H1 (cell line): ENCODE measurements around the gene FAM120A. TPM values are rescaled to one million over a fixed set of nuclear protein-coding genes. Genes with fewer than 3 reads are reported as not detected.
A peak's percentile ranks its signal among the peaks of the same experiment; 100 is the strongest.

Experiments used
- CTCF ChIA-PET: fragments of 300-600 bp; sonication (Branson Sonifier 250); formaldehyde crosslinking; loops from one replicate; lab custom pipeline; 2021; ENCODE audit not compliant: partially characterized antibody; lab: Charles Lee
- POLR2A ChIA-PET: fragments of 300-600 bp; sonication (Branson Sonifier 250); formaldehyde crosslinking; loops from one replicate; lab custom pipeline; 2021; ENCODE audit warnings: inconsistent platforms; ENCODE audit not compliant: partially characterized antibody; lab: Charles Lee
- DNase-seq, 2 experiments: peaks; one replicate each; pipeline versions ENCODE4 v3.0.0 to v3.0.0-alpha.2; 2010 to 2022; ENCODE audit warnings: low spot score in 2 of 2, low read depth in 1 of 2, mixed read lengths in 1 of 2
- FAIRE-seq: peaks from 2 replicates; lab custom pipeline; 2011; peaks lifted over from hg19 to GRCh38; lab: Jason Lieb, UNC
- H2AFZ ChIP-seq: 2 replicates; pipeline ENCODE4 v1.8.1; 2012; ENCODE audit warnings: low read length, inconsistent platforms
- H2AK5ac ChIP-seq: 2 replicates; pipeline ENCODE4 v1.6.1; 2013; ENCODE audit warnings: low read depth, low read length
- H2BK120ac ChIP-seq: replicated peaks from 2 replicates; pipeline ENCODE3; 2013; ENCODE audit warnings: low read depth, low read length, inconsistent platforms
- H2BK12ac ChIP-seq: 2 replicates; pipeline ENCODE4 v1.6.1; 2013; ENCODE audit warnings: low read depth, low read length
- H2BK15ac ChIP-seq: 2 replicates; pipeline ENCODE4 v1.6.1; 2013; ENCODE audit warnings: low read length
- H2BK20ac ChIP-seq: 2 replicates; pipeline ENCODE4 v1.6.1; 2013; ENCODE audit warnings: low read length
- H2BK5ac ChIP-seq: 2 replicates; pipeline ENCODE4 v1.6.1; 2013; ENCODE audit warnings: low read depth, low read length
- H3K14ac ChIP-seq: 2 replicates; pipeline ENCODE4 v1.6.1; 2013; ENCODE audit warnings: inconsistent platforms; ENCODE audit not compliant: insufficient read length
- H3K18ac ChIP-seq: 2 replicates; pipeline ENCODE4 v1.6.1; 2013; ENCODE audit warnings: low read length; ENCODE audit errors: extremely low read depth
- H3K23ac ChIP-seq: 2 replicates; pipeline ENCODE4 v1.6.1; 2013; ENCODE audit warnings: inconsistent platforms; ENCODE audit not compliant: insufficient read length
- H3K23me2 ChIP-seq: 2 replicates; pipeline ENCODE4 v1.6.1; 2013; ENCODE audit warnings: low read depth, low read length
- H3K27ac ChIP-seq: 2 replicates; pipeline ENCODE4 v1.6.1; 2011; ENCODE audit warnings: low read depth, low read length, inconsistent platforms
- H3K27me3 ChIP-seq, 4 experiments: replicated peaks in 1 of 4; 1 replicate in 1 of 4; 2 replicates in 3 of 4; pipeline versions ENCODE4 v1.6.1 to v1.8.1; 2011 to 2013; ENCODE audit warnings: low read length in 3 of 4, mild to moderate bottlenecking in 3 of 4, inconsistent platforms in 2 of 4, mixed read lengths in 2 of 4, moderate library complexity in 1 of 4; ENCODE audit not compliant: control insufficient read depth in 3 of 4, insufficient read depth in 3 of 4; ENCODE audit errors: extremely low read depth in 1 of 4
- H3K36me3 ChIP-seq, 4 experiments: 2 replicates each; pipeline versions ENCODE4 v1.6.1 to v1.8.1; 2011 to 2013; ENCODE audit warnings: mild to moderate bottlenecking in 4 of 4, low read length in 3 of 4, moderate library complexity in 2 of 4, control low read depth in 1 of 4, inconsistent platforms in 1 of 4; ENCODE audit not compliant: insufficient read depth in 4 of 4, control insufficient read depth in 2 of 4
- H3K4ac ChIP-seq: replicated peaks from 2 replicates; pipeline ENCODE3; 2013; ENCODE audit warnings: low read length, low read depth, mixed read lengths, inconsistent platforms; ENCODE audit not compliant: insufficient read length
- H3K4me1 ChIP-seq, 4 experiments: replicated peaks in 1 of 4; 1 replicate in 1 of 4; 2 replicates in 3 of 4; pipeline versions ENCODE4 v1.6.1 to v1.8.1; 2011 to 2013; ENCODE audit warnings: low read length in 3 of 4, inconsistent platforms in 2 of 4, mixed read lengths in 1 of 4; ENCODE audit not compliant: insufficient read depth in 4 of 4, control insufficient read depth in 3 of 4
- H3K4me2 ChIP-seq, 2 experiments: 2 replicates each; pipeline versions ENCODE4 v1.6.1 to v1.8.1; 2011 to 2013; ENCODE audit warnings: low read depth in 2 of 2, low read length in 2 of 2, control low read depth in 1 of 2, inconsistent platforms in 1 of 2, mild to moderate bottlenecking in 1 of 2; ENCODE audit not compliant: insufficient read depth in 1 of 2
- H3K4me3 ChIP-seq, 4 experiments: fragments of 200-600, 300-600 bp in 1 of 4; sonication (generic), shearing (Covaris generic), sonication (Bioruptor Twin) in 1 of 4; 2 replicates each; pipeline versions ENCODE4 v1.5.1 to v1.8.1; 2011 to 2016; ENCODE audit warnings: low read length in 4 of 4, low read depth in 3 of 4, control low read depth in 2 of 4, inconsistent platforms in 2 of 4, mild to moderate bottlenecking in 2 of 4, mixed read lengths in 1 of 4, moderate library complexity in 1 of 4; ENCODE audit not compliant: insufficient read depth in 2 of 4; ENCODE audit errors: extremely low read depth in 1 of 4
- H3K56ac ChIP-seq: replicated peaks from 2 replicates; pipeline ENCODE3; 2013; ENCODE audit warnings: low read depth, mild to moderate bottlenecking, mixed read lengths, low read length, inconsistent platforms; ENCODE audit not compliant: insufficient read length
- H3K79me1 ChIP-seq: 2 replicates; pipeline ENCODE4 v1.6.1; 2013; ENCODE audit warnings: low read depth, low read length, control low read depth
- H3K79me2 ChIP-seq, 2 experiments: 2 replicates each; pipeline versions ENCODE4 v1.6.1 to v1.8.1; 2012 to 2013; ENCODE audit warnings: low read length in 2 of 2, mild to moderate bottlenecking in 2 of 2, inconsistent platforms in 1 of 2; ENCODE audit not compliant: insufficient read depth in 2 of 2, control insufficient read depth in 1 of 2
- H3K9ac ChIP-seq, 4 experiments: replicated peaks in 1 of 4; 1 replicate in 1 of 4; 2 replicates in 3 of 4; pipeline versions ENCODE4 v1.6.1 to v1.8.1; 2011 to 2013; ENCODE audit warnings: low read depth in 3 of 4, low read length in 3 of 4, control low read depth in 2 of 4, mild to moderate bottlenecking in 2 of 4, moderate library complexity in 2 of 4, inconsistent platforms in 1 of 4; ENCODE audit errors: extremely low read depth in 1 of 4
- H3K9me3 ChIP-seq, 2 experiments: 2 replicates each; pipeline versions ENCODE4 v1.6.1 to v1.8.1; 2012 to 2013; ENCODE audit warnings: mild to moderate bottlenecking in 2 of 2, moderate library complexity in 2 of 2, control low read depth in 1 of 2, inconsistent platforms in 1 of 2, low read depth in 1 of 2, low read length in 1 of 2, mixed read lengths in 1 of 2; ENCODE audit not compliant: insufficient read depth in 2 of 2
- H4K20me1 ChIP-seq, 2 experiments: replicated peaks in 1 of 2; 2 replicates each; pipeline versions ENCODE3 to v1.8.1; 2011 to 2013; ENCODE audit warnings: inconsistent platforms in 2 of 2, low read length in 2 of 2, mild to moderate bottlenecking in 1 of 2; ENCODE audit not compliant: insufficient read depth in 2 of 2, control insufficient read depth in 1 of 2
- H4K5ac ChIP-seq: 2 replicates; pipeline ENCODE4 v1.6.1; 2013; ENCODE audit warnings: low read length, low read depth, mixed read lengths, inconsistent platforms; ENCODE audit not compliant: insufficient read length
- H4K8ac ChIP-seq: 2 replicates; pipeline ENCODE4 v1.8.0; 2013; ENCODE audit warnings: mild to moderate bottlenecking, moderate library complexity, low read length, inconsistent platforms; ENCODE audit not compliant: insufficient read depth; ENCODE audit errors: extremely low read depth
- H4K91ac ChIP-seq: replicated peaks from 2 replicates; pipeline ENCODE3; 2013; ENCODE audit warnings: low read length, mixed read lengths, inconsistent platforms; ENCODE audit not compliant: insufficient read length
- HDAC6 ChIP-seq: IDR thresholded peaks from one replicate; pipeline ENCODE4 v1.7.1; 2012; ENCODE audit warnings: low read depth, mild to moderate bottlenecking, inconsistent platforms, low read length, moderate library complexity
- RAD21 ChIP-seq, 2 experiments: IDR thresholded peaks in 1 of 2; conservative IDR thresholded peaks in 1 of 2; 2 replicates each; pipeline ENCODE4 v1.6.1; 2011; ENCODE audit warnings: low read depth in 2 of 2, low read length in 2 of 2, improper control_type of control experiment in 1 of 2, inconsistent platforms in 1 of 2, mild to moderate bottlenecking in 1 of 2, moderate library complexity in 1 of 2
- SIRT6 ChIP-seq: IDR thresholded peaks from one replicate; pipeline ENCODE4 v1.7.1; 2012; ENCODE audit warnings: low read length, inconsistent platforms
- SP1 ChIP-seq: IDR thresholded peaks from 2 replicates; pipeline ENCODE4 v1.6.1; 2011; ENCODE audit warnings: low read depth, low read length
- WGBS, 2 experiments: shearing (Covaris generic) in 1 of 2; methylation state at CpG; one replicate each; pipeline versions ENCODE4 v1.1.6 to v1.1.7; 2013 to 2015; ENCODE audit warnings: low lambda C conversion rate in 2 of 2, mixed read lengths in 2 of 2, inconsistent platforms in 1 of 2, low coverage in 1 of 2, missing lambda C conversion rate in 1 of 2; ENCODE audit not compliant: insufficient replicate concordance in 2 of 2, insufficient coverage in 1 of 2, insufficient read length in 1 of 2; ENCODE audit errors: extremely low coverage in 1 of 2, missing lambda C conversion rate in 1 of 2; 5-methylcytosine and 5-hydroxymethylcytosine counted together
- polyA plus RNA-seq, 7 experiments: library from polyadenylated mRNA; depleted of rRNA in 3 of 7; stranded (reverse) in 5 of 7; unstranded in 2 of 7; fragments of >200 nt in 5 of 7; fragments of 200-250 nt in 2 of 7; gene quantifications; 1 replicate in 5 of 7; 2 replicates in 1 of 7; 4 replicates in 1 of 7; pipeline versions ENCODE4 v1.2.1 to v1.2.3, GENCODE V29; 2011 to 2013; ENCODE audit warnings: missing spikeins in 2 of 7, mixed read lengths in 2 of 7
- total RNA-seq: library from RNA; stranded (reverse); fragmentation: NEBNext Ultra II Directional; extraction: Animal tissue kit (Norgen Biotek cat#: 25700); gene quantifications from 2 replicates; pipeline ENCODE4 v1.2.1, GENCODE V29; 2021
- TF ChIP-seq, protein P1 (sequence below), 3 experiments: IDR thresholded peaks; 1 replicate in 2 of 3; 2 replicates in 1 of 3; pipeline versions ENCODE4 v1.5.1 to v1.6.1; 2011; ENCODE audit warnings: low read length in 3 of 3, mild to moderate bottlenecking in 3 of 3, inconsistent platforms in 2 of 3, low read depth in 1 of 3, moderate library complexity in 1 of 3; ENCODE audit not compliant: insufficient read depth in 1 of 3; ENCODE audit errors: control extremely low read depth in 1 of 3

The FAM120A gene
- total and polyA plus RNA-seq, 2 of the 8 experiments (the other 6 are each of a cell fraction or from before 2014, with no cell fraction given), result 24.9 to 54.7 TPM

DNA sequence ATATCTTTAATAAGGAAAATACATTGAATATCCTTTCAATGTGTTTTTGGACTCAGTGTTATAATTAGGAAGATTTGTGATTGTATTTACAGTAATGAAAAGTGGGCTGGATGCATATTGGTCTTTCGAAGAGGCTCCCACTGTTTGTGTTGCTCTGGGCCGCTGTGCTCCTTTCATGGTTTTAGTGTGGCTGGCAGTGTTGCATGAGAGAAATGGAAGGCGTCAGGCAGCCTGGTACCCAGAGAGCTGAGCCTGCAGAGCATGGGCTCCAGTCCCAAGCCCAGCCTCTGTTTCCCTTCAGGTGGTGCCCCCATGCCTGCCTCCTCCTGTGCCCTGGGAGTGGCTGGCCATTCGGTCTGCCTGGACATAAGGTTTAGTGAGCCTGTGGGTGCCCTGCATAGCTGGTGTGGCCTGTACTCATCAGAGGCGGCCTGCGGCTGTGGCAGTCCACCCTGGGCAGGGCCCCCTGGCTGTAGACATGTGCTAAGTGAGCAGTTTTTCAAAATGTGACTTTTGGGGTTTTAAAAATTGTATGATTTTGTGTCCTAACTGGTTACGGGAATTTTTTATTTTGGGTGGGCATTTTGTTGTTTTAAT, 29.3 kb downstream of the FAM120A start:
- no peaks in the 10 kb centered on the region for H3K27me3 ChIP-seq
- H2AFZ ChIP-seq, result no peak overlapping the region
- H3K79me2 ChIP-seq, result peaks cover 0 to 44% of the 10 kb centered on the region in 2 experiments; a peak in 3 of 4 replicates
- POLR2A ChIA-PET, result interaction anchor here (0.9 to 1.6 kb wide), 2 partner anchors 9 to 11 kb away, joined by 3 to 4 read pairs; no protein-coding TSS in a partner anchor
- no peak for FAIRE-seq
- peaks cover 2 to 15% (median 3%) of the 10 kb centered on the region in 4 experiments; a peak in 5 of 8 replicates for H3K36me3 ChIP-seq
- peaks cover 0 to 3% of the 10 kb centered on the region in 2 experiments for H4K20me1 ChIP-seq
- no peak overlapping the region for H4K5ac ChIP-seq
- H2BK120ac ChIP-seq, result no peak overlapping the region
- H3K4ac ChIP-seq, result peak overlapping the region; percentile 6
- no peak overlapping the region for H3K4me2 ChIP-seq
- no peak overlapping the region for H2BK20ac ChIP-seq
- H3K4me3 ChIP-seq, result no peak overlapping the region
- H3K79me1 ChIP-seq, result peaks cover 10% of the 10 kb centered on the region
- 87 to 100% methylated on average over 1 to 7 of the region's 7 CpGs for WGBS, 2 experiments
- H2AK5ac ChIP-seq, result 0 out of 2 replicates have a peak overlapping the region, but pooled peaks have one; percentile 11
- no peak overlapping the region for H3K23ac ChIP-seq
- peaks cover 3 to 10% (median 6%) of the 10 kb centered on the region in 4 experiments; a peak in 5 of 7 replicates for H3K4me1 ChIP-seq
- H3K27ac ChIP-seq, result no peak overlapping the region
- no peak for DNase-seq
- no peak overlapping the region for H3K9ac ChIP-seq
- CTCF ChIA-PET, result interaction anchor here (0.6 to 2.4 kb wide), 6 partner anchors 13 to 176 kb away, joined by 3 to 8 read pairs (median 3); no protein-coding TSS in a partner anchor
- no peaks in the 10 kb centered on the region for H3K9me3 ChIP-seq
- peak overlapping the region; percentile 36; the same call in 1 of the 2 replicates for H2BK5ac ChIP-seq
- no peaks in the 10 kb centered on the region for H3K23me2 ChIP-seq
- H2BK12ac ChIP-seq, result peak overlapping the region; percentile 6; the same call in 1 of the 2 replicates
- H3K14ac ChIP-seq, result no peak overlapping the region
- no peak overlapping the region for H3K18ac ChIP-seq
- H4K8ac ChIP-seq, result peak overlapping the region; percentile 17; the same call in 1 of the 2 replicates
- TF ChIP-seq SP1, result no peak
- peak in 1 of 2 experiments; percentile 25; a peak in 1 of 4 replicates for TF ChIP-seq RAD21 (IDR thresholded peaks at IDR 0.05 in 1 of 2, conservative IDR thresholded peaks at IDR 0.05 in 1 of 2; ENCODE audit: low read depth in 2 of 2, low read length in 2 of 2)
- no peak for TF ChIP-seq HDAC6
- TF ChIP-seq, protein P1, sequence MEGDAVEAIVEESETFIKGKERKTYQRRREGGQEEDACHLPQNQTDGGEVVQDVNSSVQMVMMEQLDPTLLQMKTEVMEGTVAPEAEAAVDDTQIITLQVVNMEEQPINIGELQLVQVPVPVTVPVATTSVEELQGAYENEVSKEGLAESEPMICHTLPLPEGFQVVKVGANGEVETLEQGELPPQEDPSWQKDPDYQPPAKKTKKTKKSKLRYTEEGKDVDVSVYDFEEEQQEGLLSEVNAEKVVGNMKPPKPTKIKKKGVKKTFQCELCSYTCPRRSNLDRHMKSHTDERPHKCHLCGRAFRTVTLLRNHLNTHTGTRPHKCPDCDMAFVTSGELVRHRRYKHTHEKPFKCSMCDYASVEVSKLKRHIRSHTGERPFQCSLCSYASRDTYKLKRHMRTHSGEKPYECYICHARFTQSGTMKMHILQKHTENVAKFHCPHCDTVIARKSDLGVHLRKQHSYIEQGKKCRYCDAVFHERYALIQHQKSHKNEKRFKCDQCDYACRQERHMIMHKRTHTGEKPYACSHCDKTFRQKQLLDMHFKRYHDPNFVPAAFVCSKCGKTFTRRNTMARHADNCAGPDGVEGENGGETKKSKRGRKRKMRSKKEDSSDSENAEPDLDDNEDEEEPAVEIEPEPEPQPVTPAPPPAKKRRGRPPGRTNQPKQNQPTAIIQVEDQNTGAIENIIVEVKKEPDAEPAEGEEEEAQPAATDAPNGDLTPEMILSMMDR (IDR thresholded peaks at IDR 0.05; ENCODE audit: control extremely low read depth in 1 of 3, insufficient read depth in 1 of 3, low read depth in 1 of 3, low read length in 3 of 3), result peak in 2 of 3 experiments; percentile 14 to 38; a peak in 3 of 4 replicates
- TF ChIP-seq SIRT6, result no peak
- H2BK15ac ChIP-seq, result no peak overlapping the region
- H4K91ac ChIP-seq, result peak overlapping the region; percentile 88
- H3K56ac ChIP-seq, result no peak overlapping the region
